Measurements from ENCODE around the gene ALK. TPM values are rescaled to one million over a fixed set of nuclear protein-coding genes. Genes with fewer than 3 reads are reported as not detected.

Gene ALK
- total RNA-seq, 1 donor = under 0.01 TPM

DNA sequence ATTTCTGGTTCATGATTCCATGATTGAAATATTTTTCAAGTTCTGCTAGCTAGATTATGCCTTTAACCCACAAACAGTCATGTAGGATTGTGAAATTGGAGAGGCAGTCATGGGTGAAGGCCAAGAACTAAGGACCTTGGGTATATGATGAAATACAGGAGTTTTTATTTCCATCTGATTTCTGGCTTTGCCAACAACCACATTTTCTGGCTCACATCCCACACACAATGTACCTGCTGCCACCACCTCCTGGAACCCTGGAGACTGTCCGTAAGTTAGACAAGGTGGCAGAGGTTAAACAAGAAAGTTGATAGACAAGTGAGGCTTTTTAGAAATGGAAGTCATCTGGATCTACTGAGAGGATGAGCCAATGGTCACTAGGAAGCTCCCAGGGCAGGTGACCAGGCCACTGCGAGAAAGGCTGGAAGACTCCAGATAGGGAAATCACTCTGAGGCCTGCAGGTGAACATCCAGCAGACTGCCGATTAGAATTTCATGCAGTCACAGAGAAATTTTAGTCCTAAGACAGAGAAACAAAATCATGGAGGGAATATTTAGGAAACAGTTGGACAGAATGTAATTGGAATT lies 402.0 kb downstream of the ALK start:
- DNase-seq (ENCODE audit: insufficient read length, low spot score, missing footprints) = peak; percentile 74
- Histone ChIP-seq H3K4me3 (ENCODE audit: insufficient read depth, low read length) (no peak overlapping the region), H3K79me2 (ENCODE audit: insufficient read depth, low read length) (no peaks in the 10 kb centered on the region), H3K4me2 (ENCODE audit: insufficient read depth, low read length) (peak overlapping the region; percentile 9), H3K27ac (ENCODE audit: low read depth, low read length) (peak overlapping the region; percentile 55), H3K9me3 (ENCODE audit: low read depth, low read length) (no peaks in the 10 kb centered on the region), H2AFZ (ENCODE audit: low read length) (no peak overlapping the region), H3K36me3 (ENCODE audit: insufficient read depth, low read length) (no peaks in the 10 kb centered on the region), H4K20me1 (ENCODE audit: insufficient read depth, low read length) (no peaks in the 10 kb centered on the region), H3K4me1 (ENCODE audit: insufficient read depth, low read length) (peaks cover 43% of the 10 kb centered on the region), H3K27me3 (ENCODE audit: insufficient read depth, low read length) (no peaks in the 10 kb centered on the region)
- TF ChIP-seq, protein P1, sequence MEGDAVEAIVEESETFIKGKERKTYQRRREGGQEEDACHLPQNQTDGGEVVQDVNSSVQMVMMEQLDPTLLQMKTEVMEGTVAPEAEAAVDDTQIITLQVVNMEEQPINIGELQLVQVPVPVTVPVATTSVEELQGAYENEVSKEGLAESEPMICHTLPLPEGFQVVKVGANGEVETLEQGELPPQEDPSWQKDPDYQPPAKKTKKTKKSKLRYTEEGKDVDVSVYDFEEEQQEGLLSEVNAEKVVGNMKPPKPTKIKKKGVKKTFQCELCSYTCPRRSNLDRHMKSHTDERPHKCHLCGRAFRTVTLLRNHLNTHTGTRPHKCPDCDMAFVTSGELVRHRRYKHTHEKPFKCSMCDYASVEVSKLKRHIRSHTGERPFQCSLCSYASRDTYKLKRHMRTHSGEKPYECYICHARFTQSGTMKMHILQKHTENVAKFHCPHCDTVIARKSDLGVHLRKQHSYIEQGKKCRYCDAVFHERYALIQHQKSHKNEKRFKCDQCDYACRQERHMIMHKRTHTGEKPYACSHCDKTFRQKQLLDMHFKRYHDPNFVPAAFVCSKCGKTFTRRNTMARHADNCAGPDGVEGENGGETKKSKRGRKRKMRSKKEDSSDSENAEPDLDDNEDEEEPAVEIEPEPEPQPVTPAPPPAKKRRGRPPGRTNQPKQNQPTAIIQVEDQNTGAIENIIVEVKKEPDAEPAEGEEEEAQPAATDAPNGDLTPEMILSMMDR (IDR thresholded peaks at IDR 0.05; ENCODE audit: extremely low read depth, low read depth, low read length) = no peak

DNA sequence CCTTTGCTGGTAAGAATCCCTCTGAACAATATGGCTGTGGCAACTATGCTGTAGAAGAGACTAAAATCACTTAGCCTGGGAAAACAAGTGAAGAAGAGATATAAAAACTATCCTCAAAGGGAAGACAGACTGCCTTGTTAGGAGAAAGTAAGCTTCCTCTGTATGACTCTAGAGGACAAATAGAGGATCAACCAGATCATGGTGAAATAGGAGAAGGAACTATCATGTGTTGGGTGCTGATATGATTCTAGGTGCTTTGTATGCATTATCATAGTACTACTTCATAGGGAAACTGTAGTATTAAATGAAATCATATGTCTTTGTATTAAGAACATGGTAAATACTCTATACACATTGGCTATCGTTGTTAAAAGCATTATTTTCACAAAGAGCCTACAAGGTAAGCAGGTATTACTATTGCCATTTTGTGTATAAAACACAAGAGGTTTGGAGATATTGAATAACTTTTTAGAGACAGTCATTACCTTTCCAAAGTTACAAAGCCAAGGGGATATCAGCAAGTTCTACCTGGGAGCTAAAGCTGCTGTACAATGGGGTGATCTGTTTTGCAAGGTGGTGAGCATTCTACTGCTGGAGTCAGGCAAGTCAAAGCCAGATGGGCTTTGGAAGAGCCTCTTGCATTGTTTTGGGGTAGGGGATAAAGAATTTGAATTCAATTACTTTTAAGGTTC lies 402.6 kb downstream of the ALK start:
- DNase-seq (ENCODE audit: insufficient read length, low spot score, missing footprints) = no peak
- Histone ChIP-seq H3K27me3 (ENCODE audit: insufficient read depth, low read length) (no peaks in the 10 kb centered on the region), H2AFZ (ENCODE audit: low read length) (no peak overlapping the region), H3K27ac (ENCODE audit: low read depth, low read length) (peak overlapping the region; percentile 47), H3K4me3 (ENCODE audit: insufficient read depth, low read length) (no peak overlapping the region), H4K20me1 (ENCODE audit: insufficient read depth, low read length) (no peaks in the 10 kb centered on the region), H3K36me3 (ENCODE audit: insufficient read depth, low read length) (no peaks in the 10 kb centered on the region), H3K9me3 (ENCODE audit: low read depth, low read length) (no peaks in the 10 kb centered on the region), H3K4me2 (ENCODE audit: insufficient read depth, low read length) (peak overlapping the region; percentile 9), H3K4me1 (ENCODE audit: insufficient read depth, low read length) (peaks cover 43% of the 10 kb centered on the region), H3K79me2 (ENCODE audit: insufficient read depth, low read length) (no peaks in the 10 kb centered on the region)
- TF ChIP-seq, protein P1 (IDR thresholded peaks at IDR 0.05; ENCODE audit: extremely low read depth, low read depth, low read length) = no peak

DNA sequence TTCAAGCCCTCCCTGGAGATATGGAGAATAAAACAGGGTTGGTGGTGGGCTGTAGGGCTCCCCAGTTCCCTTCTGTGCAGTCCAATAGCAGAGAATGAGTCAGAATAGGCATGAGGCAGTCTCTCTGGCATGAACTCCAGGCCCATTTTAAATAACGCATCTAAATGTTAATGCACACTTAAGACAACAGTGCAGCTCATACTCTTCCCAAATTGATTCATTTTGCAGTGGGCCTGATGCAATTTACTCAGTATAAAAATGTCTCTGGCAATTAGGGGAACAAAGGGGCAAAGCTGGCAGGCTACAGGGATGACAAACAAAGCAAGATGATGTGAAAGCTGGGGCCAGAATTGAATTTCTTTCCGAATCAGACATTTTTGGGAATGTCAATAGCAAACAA lies 403.4 kb downstream of the ALK start:
- H3K27me3 ChIP-seq (ENCODE audit: insufficient read depth, low read length) = no peaks in the 10 kb centered on the region
- no peaks in the 10 kb centered on the region for H3K79me2 ChIP-seq (ENCODE audit: insufficient read depth, low read length)
- no peak for DNase-seq (ENCODE audit: insufficient read length, low spot score, missing footprints)
- H3K4me1 ChIP-seq (ENCODE audit: insufficient read depth, low read length) = peaks cover 37% of the 10 kb centered on the region
- H3K9me3 ChIP-seq (ENCODE audit: low read depth, low read length) = no peaks in the 10 kb centered on the region
- H4K20me1 ChIP-seq (ENCODE audit: insufficient read depth, low read length) = no peaks in the 10 kb centered on the region
- peak overlapping the region; percentile 47 for H3K27ac ChIP-seq (ENCODE audit: low read depth, low read length)
- H2AFZ ChIP-seq (ENCODE audit: low read length) = no peak overlapping the region
- H3K4me2 ChIP-seq (ENCODE audit: insufficient read depth, low read length) = no peak overlapping the region
- TF ChIP-seq, protein P1 (IDR thresholded peaks at IDR 0.05; ENCODE audit: extremely low read depth, low read depth, low read length) = no peak
- H3K36me3 ChIP-seq (ENCODE audit: insufficient read depth, low read length) = no peaks in the 10 kb centered on the region
- no peak overlapping the region for H3K4me3 ChIP-seq (ENCODE audit: insufficient read depth, low read length)

DNA sequence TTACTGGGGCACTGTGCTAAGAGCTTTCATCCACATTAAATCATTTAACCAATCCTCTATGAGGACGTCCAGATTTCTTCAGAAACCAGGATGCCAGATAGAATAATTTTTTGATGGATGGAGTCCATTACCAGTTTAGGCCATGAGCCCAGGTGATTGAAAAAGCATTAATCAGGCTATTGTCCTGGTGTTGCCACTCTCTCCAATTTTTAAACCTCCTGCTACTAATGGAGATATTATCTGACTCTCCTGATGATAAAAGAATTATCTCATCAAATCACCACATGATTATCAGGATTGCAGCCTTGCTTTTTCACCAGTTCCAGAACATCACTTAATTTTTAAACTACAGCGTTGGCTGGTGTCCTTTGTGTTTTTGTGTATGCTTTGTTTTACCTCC lies 404.0 kb downstream of the ALK start:
- Histone ChIP-seq H3K4me1 (ENCODE audit: insufficient read depth, low read length) (peaks cover 33% of the 10 kb centered on the region), H3K36me3 (ENCODE audit: insufficient read depth, low read length) (no peaks in the 10 kb centered on the region), H4K20me1 (ENCODE audit: insufficient read depth, low read length) (no peaks in the 10 kb centered on the region), H3K4me3 (ENCODE audit: insufficient read depth, low read length) (no peak overlapping the region), H3K9me3 (ENCODE audit: low read depth, low read length) (no peaks in the 10 kb centered on the region), H3K27me3 (ENCODE audit: insufficient read depth, low read length) (no peaks in the 10 kb centered on the region), H2AFZ (ENCODE audit: low read length) (no peak overlapping the region), H3K79me2 (ENCODE audit: insufficient read depth, low read length) (no peaks in the 10 kb centered on the region), H3K4me2 (ENCODE audit: insufficient read depth, low read length) (no peak overlapping the region), H3K27ac (ENCODE audit: low read depth, low read length) (no peak overlapping the region)
- TF ChIP-seq, protein P1 (IDR thresholded peaks at IDR 0.05; ENCODE audit: extremely low read depth, low read depth, low read length) = no peak
- DNase-seq (ENCODE audit: insufficient read length, low spot score, missing footprints) = no peak

Data from osteoblast (primary cell).